Lung (tissue), 12 donors: Measurements from ENCODE around the gene IFNE. TPM values are rescaled to one million over a fixed set of nuclear protein-coding genes. Genes with fewer than 3 reads are reported as not detected.

ENCODE experiments used
- ATAC-seq: fragments of 200-7000 bp; cut with Tn5 transposase; one replicate; pipeline ENCODE4 v1.9.1; 2020; ENCODE audit warnings: moderate number of reproducible peaks; ENCODE audit not compliant: insufficient read depth, low FRiP score
- DNase-seq, 3 donors: peaks; one replicate each; pipeline ENCODE4 v3.0.0-alpha.2; 2013 to 2017
- H3K27ac ChIP-seq, 2 donors: one replicate each; pipeline ENCODE4 v1.5.1; 2013; ENCODE audit warnings: mild to moderate bottlenecking in 2 of 2, moderate library complexity in 2 of 2, control low read depth in 1 of 2, inconsistent platforms in 1 of 2, low read depth in 1 of 2, low read length in 1 of 2
- H3K27me3 ChIP-seq, 3 donors: one replicate each; pipeline ENCODE4 v1.5.1; 2013; ENCODE audit warnings: low read length in 2 of 3; ENCODE audit not compliant: control insufficient read depth in 3 of 3, insufficient read depth in 3 of 3
- H3K36me3 ChIP-seq, 4 donors: one replicate each; pipeline ENCODE4 v1.5.1; 2013; ENCODE audit warnings: low read length in 4 of 4, mild to moderate bottlenecking in 1 of 4, moderate library complexity in 1 of 4; ENCODE audit not compliant: control insufficient read depth in 4 of 4, insufficient read depth in 4 of 4
- H3K4me1 ChIP-seq, 5 donors: one replicate each; pipeline ENCODE4 v1.5.1; 2013; ENCODE audit warnings: low read length in 5 of 5, mild to moderate bottlenecking in 2 of 5, moderate library complexity in 1 of 5; ENCODE audit not compliant: control insufficient read depth in 5 of 5, insufficient read depth in 5 of 5
- H3K4me3 ChIP-seq: one replicate; pipeline ENCODE4 v1.5.1; 2013; ENCODE audit warnings: mild to moderate bottlenecking, control low read depth, moderate library complexity
- H3K9ac ChIP-seq, 2 donors: one replicate each; pipeline ENCODE4 v1.5.1; 2013; ENCODE audit warnings: low read length in 2 of 2, control low read depth in 1 of 2; ENCODE audit not compliant: insufficient read depth in 1 of 2
- H3K9me3 ChIP-seq, 4 donors: one replicate each; pipeline ENCODE4 v1.5.1; 2013; ENCODE audit warnings: low read length in 3 of 4, mild to moderate bottlenecking in 1 of 4, moderate library complexity in 1 of 4; ENCODE audit not compliant: control insufficient read depth in 4 of 4, insufficient read depth in 3 of 4
- CTCF ChIP-seq: IDR thresholded peaks from 2 replicates; pipeline ENCODE4 v1.5.1; 2012; ENCODE audit warnings: mild to moderate bottlenecking; ENCODE audit errors: control extremely low read depth, extremely low read depth
- WGBS, 2 donors: extraction: QIAGEN DNeasy Blood & Tissue Kit; methylation state at CpG; one replicate each; pipeline ENCODE4 v1.1.7; 2013; 5-methylcytosine and 5-hydroxymethylcytosine counted together
- polyA plus RNA-seq, 2 donors: library from polyadenylated mRNA; stranded (reverse); fragments of 200-250 nt; gene quantifications; one replicate each; pipeline ENCODE4 v1.2.1, GENCODE V29; 2013
- total RNA-seq, 2 donors: library from RNA; depleted of rRNA in 1 of 2; stranded (reverse); fragments of >200 nt in 1 of 2; gene quantifications; one replicate each; pipeline ENCODE4 v1.2.1, GENCODE V29; 2014 to 2021
- donor health status: control.
- donor health status: control.
- donor health status: Bipolar disorder and iron deficiency.
- donor health status: healthy.
- donor health status: DM: yes; HTN: yes; CAD: no.

Gene IFNE
- total and polyA plus RNA-seq, 4 donors: 0.20 TPM; not detected in 3

- DNase-seq (peak in 1 of 3 donors; percentile 5), ATAC-seq (no peak)
- Histone ChIP-seq H3K9ac (no peak overlapping the region), H3K9me3 (no peaks in the 10 kb centered on the region), H3K27me3 (no peaks in the 10 kb centered on the region), H3K27ac (no peak overlapping the region), H3K36me3 (no peaks in the 10 kb centered on the region), H3K4me3 (no peak overlapping the region), H3K4me1 (no peaks in the 10 kb centered on the region)
- no peak for TF ChIP-seq CTCF
- WGBS, 2 donors: 4 to 18% methylated on average over 1 of the region's 1 CpG
These were observed 550 bp downstream of the IFNE start for GRCh38 chr9:21481470-21482056.

- no peak for TF ChIP-seq CTCF
- Histone ChIP-seq H3K9ac (no peak overlapping the region), H3K27ac (no peak overlapping the region), H3K4me3 (no peak overlapping the region), H3K4me1 (no peaks in the 10 kb centered on the region), H3K9me3 (no peaks in the 10 kb centered on the region), H3K36me3 (no peaks in the 10 kb centered on the region), H3K27me3 (no peaks in the 10 kb centered on the region)
- 75 to 82% methylated on average over 8 of the region's 8 CpGs for WGBS, 2 donors
- no peak for DNase-seq
- no peak for ATAC-seq
These were observed 2.9 kb downstream of the IFNE start for GRCh38 chr9:21479152-21479702.

GRCh38 chr9:21477466-21477865 lies 4.6 kb downstream of the IFNE start:
- 88 to 96% methylated on average over 2 of the region's 2 CpGs for WGBS, 2 donors
- H3K27ac ChIP-seq: no peak overlapping the region
- no peaks in the 10 kb centered on the region for H3K4me1 ChIP-seq
- no peak overlapping the region for H3K4me3 ChIP-seq
- H3K36me3 ChIP-seq: no peaks in the 10 kb centered on the region
- TF ChIP-seq CTCF: no peak
- H3K9ac ChIP-seq: no peak overlapping the region
- no peak for ATAC-seq
- H3K27me3 ChIP-seq: no peaks in the 10 kb centered on the region
- no peaks in the 10 kb centered on the region for H3K9me3 ChIP-seq
- DNase-seq: no peak

- DNase-seq: no peak
These were observed 8.9 kb downstream of the IFNE start for GRCh38 chr9:21473236-21473635.

More at GRCh38 chr9:21473236-21473635, 8.9 kb downstream of the IFNE start:
- Histone ChIP-seq H3K27ac (no peak overlapping the region), H3K4me1 (no peaks in the 10 kb centered on the region), H3K27me3 (no peaks in the 10 kb centered on the region), H3K9ac (no peak overlapping the region), H3K4me3 (no peak overlapping the region), H3K36me3 (no peaks in the 10 kb centered on the region), H3K9me3 (no peaks in the 10 kb centered on the region)
- 89 to 96% methylated on average over 3 of the region's 3 CpGs for WGBS, 2 donors
- no peak for TF ChIP-seq CTCF
- ATAC-seq: no peak
